ENCODE results near the gene CDK5RAP1.

Gene CDK5RAP1

GRCh38 chr20:33338467-33339258 lies 62.7 kb downstream of the CDK5RAP1 start:
- H3K4me1 Mint-ChIP-seq (ENCODE audit: low read depth), result peaks cover 1% of the 10 kb centered on the region
- no peak overlapping the region for H3K4me3 Mint-ChIP-seq
- no peaks in the 10 kb centered on the region for H3K9me3 Mint-ChIP-seq (ENCODE audit: low read depth)
- no peak overlapping the region for H3K27ac Mint-ChIP-seq
- H3K36me3 Mint-ChIP-seq, result no peaks in the 10 kb centered on the region
- no peaks in the 10 kb centered on the region for H3K27me3 Mint-ChIP-seq

GRCh38 chr20:33337531-33338165 lies 63.7 kb downstream of the CDK5RAP1 start:
- Mint-ChIP-seq H3K4me1 (ENCODE audit: low read depth) (no peaks in the 10 kb centered on the region), H3K4me3 (no peak overlapping the region), H3K9me3 (ENCODE audit: low read depth) (no peaks in the 10 kb centered on the region), H3K27me3 (no peaks in the 10 kb centered on the region), H3K27ac (no peak overlapping the region), H3K36me3 (no peaks in the 10 kb centered on the region)

- H3K27ac Mint-ChIP-seq, result no peak overlapping the region
- H3K27me3 Mint-ChIP-seq, result no peaks in the 10 kb centered on the region
- no peaks in the 10 kb centered on the region for H3K9me3 Mint-ChIP-seq (ENCODE audit: low read depth)
- no peaks in the 10 kb centered on the region for H3K4me1 Mint-ChIP-seq (ENCODE audit: low read depth)
- no peaks in the 10 kb centered on the region for H3K36me3 Mint-ChIP-seq
- no peak overlapping the region for H3K4me3 Mint-ChIP-seq
Observed at GRCh38 chr20:33337119-33337518, 64.2 kb downstream of the CDK5RAP1 start.

- no peak overlapping the region for H3K27ac Mint-ChIP-seq
- no peaks in the 10 kb centered on the region for H3K36me3 Mint-ChIP-seq
- no peak overlapping the region for H3K4me3 Mint-ChIP-seq
- H3K27me3 Mint-ChIP-seq, result no peaks in the 10 kb centered on the region
- H3K9me3 Mint-ChIP-seq (ENCODE audit: low read depth), result no peaks in the 10 kb centered on the region
- H3K4me1 Mint-ChIP-seq (ENCODE audit: low read depth), result no peaks in the 10 kb centered on the region
Observed at GRCh38 chr20:33336375-33336774, 64.9 kb downstream of the CDK5RAP1 start.

GRCh38 chr20:33334111-33334510 lies 67.2 kb downstream of the CDK5RAP1 start:
- H3K27me3 Mint-ChIP-seq, result no peaks in the 10 kb centered on the region
- no peaks in the 10 kb centered on the region for H3K9me3 Mint-ChIP-seq (ENCODE audit: low read depth)

GRCh38 chr20:33333616-33334015 lies 67.7 kb downstream of the CDK5RAP1 start:
- no peaks in the 10 kb centered on the region for H3K36me3 Mint-ChIP-seq
- no peaks in the 10 kb centered on the region for H3K27me3 Mint-ChIP-seq
- no peak overlapping the region for H3K4me3 Mint-ChIP-seq
- H3K9me3 Mint-ChIP-seq (ENCODE audit: low read depth), result no peaks in the 10 kb centered on the region
- H3K4me1 Mint-ChIP-seq (ENCODE audit: low read depth), result no peaks in the 10 kb centered on the region
- no peak overlapping the region for H3K27ac Mint-ChIP-seq

More at GRCh38 chr20:33334111-33334510, 67.2 kb downstream of the CDK5RAP1 start:
- no peaks in the 10 kb centered on the region for H3K36me3 Mint-ChIP-seq
- no peak overlapping the region for H3K27ac Mint-ChIP-seq
- H3K4me3 Mint-ChIP-seq, result no peak overlapping the region
- H3K4me1 Mint-ChIP-seq (ENCODE audit: low read depth), result no peaks in the 10 kb centered on the region

GRCh38 chr20:33332905-33333456 lies 68.3 kb downstream of the CDK5RAP1 start:
- Mint-ChIP-seq H3K36me3 (no peaks in the 10 kb centered on the region), H3K27ac (no peak overlapping the region), H3K27me3 (no peaks in the 10 kb centered on the region), H3K4me3 (no peak overlapping the region), H3K9me3 (ENCODE audit: low read depth) (no peaks in the 10 kb centered on the region), H3K4me1 (ENCODE audit: low read depth) (no peaks in the 10 kb centered on the region)

GRCh38 chr20:33328157-33329137 lies 72.9 kb downstream of the CDK5RAP1 start:
- peaks cover 5% of the 10 kb centered on the region for H3K27me3 Mint-ChIP-seq
- H3K36me3 Mint-ChIP-seq, result no peaks in the 10 kb centered on the region
- no peaks in the 10 kb centered on the region for H3K4me1 Mint-ChIP-seq (ENCODE audit: low read depth)
- H3K4me3 Mint-ChIP-seq, result no peak overlapping the region
- no peak overlapping the region for H3K27ac Mint-ChIP-seq
- H3K9me3 Mint-ChIP-seq (ENCODE audit: low read depth), result no peaks in the 10 kb centered on the region

GRCh38 chr20:33325350-33325749 lies 76.0 kb downstream of the CDK5RAP1 start:
- Mint-ChIP-seq H3K27ac (no peak overlapping the region), H3K27me3 (peaks cover 5% of the 10 kb centered on the region), H3K4me3 (no peak overlapping the region), H3K9me3 (ENCODE audit: low read depth) (no peaks in the 10 kb centered on the region), H3K4me1 (ENCODE audit: low read depth) (no peaks in the 10 kb centered on the region), H3K36me3 (no peaks in the 10 kb centered on the region)

- no peaks in the 10 kb centered on the region for H3K4me1 Mint-ChIP-seq (ENCODE audit: low read depth)
- no peak overlapping the region for H3K27ac Mint-ChIP-seq
Observed at GRCh38 chr20:33323236-33323635, 78.1 kb downstream of the CDK5RAP1 start.

GRCh38 chr20:33322456-33322855 lies 78.9 kb downstream of the CDK5RAP1 start:
- no peak overlapping the region for H3K27ac Mint-ChIP-seq
- no peaks in the 10 kb centered on the region for H3K36me3 Mint-ChIP-seq
- H3K9me3 Mint-ChIP-seq (ENCODE audit: low read depth), result no peaks in the 10 kb centered on the region
- H3K27me3 Mint-ChIP-seq, result peaks cover 3% of the 10 kb centered on the region
- H3K4me1 Mint-ChIP-seq (ENCODE audit: low read depth), result no peaks in the 10 kb centered on the region
- no peak overlapping the region for H3K4me3 Mint-ChIP-seq

More at GRCh38 chr20:33323236-33323635, 78.1 kb downstream of the CDK5RAP1 start:
- no peak overlapping the region for H3K4me3 Mint-ChIP-seq
- no peaks in the 10 kb centered on the region for H3K9me3 Mint-ChIP-seq (ENCODE audit: low read depth)
- H3K27me3 Mint-ChIP-seq, result peaks cover 5% of the 10 kb centered on the region
- H3K36me3 Mint-ChIP-seq, result no peaks in the 10 kb centered on the region

- Mint-ChIP-seq H3K4me1 (ENCODE audit: low read depth) (no peaks in the 10 kb centered on the region), H3K4me3 (no peak overlapping the region), H3K27ac (no peak overlapping the region), H3K36me3 (no peaks in the 10 kb centered on the region), H3K27me3 (peaks cover 1% of the 10 kb centered on the region), H3K9me3 (ENCODE audit: low read depth) (no peaks in the 10 kb centered on the region)
Observed at GRCh38 chr20:33320006-33320405, 81.3 kb downstream of the CDK5RAP1 start.

- Mint-ChIP-seq H3K27me3 (peaks cover 1% of the 10 kb centered on the region), H3K4me1 (ENCODE audit: low read depth) (no peaks in the 10 kb centered on the region), H3K27ac (no peak overlapping the region), H3K9me3 (ENCODE audit: low read depth) (no peaks in the 10 kb centered on the region), H3K4me3 (no peak overlapping the region), H3K36me3 (no peaks in the 10 kb centered on the region)
Observed at GRCh38 chr20:33318096-33318429, 83.3 kb downstream of the CDK5RAP1 start.

GRCh38 chr20:33317424-33318095 lies 83.8 kb downstream of the CDK5RAP1 start:
- H3K27ac Mint-ChIP-seq, result no peak overlapping the region
- no peaks in the 10 kb centered on the region for H3K4me1 Mint-ChIP-seq (ENCODE audit: low read depth)
- no peak overlapping the region for H3K4me3 Mint-ChIP-seq
- H3K36me3 Mint-ChIP-seq, result no peaks in the 10 kb centered on the region
- H3K27me3 Mint-ChIP-seq, result peaks cover 1% of the 10 kb centered on the region
- H3K9me3 Mint-ChIP-seq (ENCODE audit: low read depth), result no peaks in the 10 kb centered on the region

Data from activated naive CD8-positive, alpha-beta T cell (primary cell).